ENCODE data around the gene RTKN.

RTKN gene

GRCh38 chr2:74375838-74376237 is 65.9 kb downstream of the RTKN start:
- FAIRE-seq, result no peak

Measured in endometrium (tissue), 2 donors.